Heart right ventricle (tissue), 16 donors: ENCODE measurements around the gene PRKCE. TPM values are rescaled to one million over a fixed set of nuclear protein-coding genes. Genes with fewer than 3 reads are reported as not detected.

Experiments used
- ATAC-seq, 8 donors: fragments of 200-7000 bp; cut with Tn5 transposase; one replicate each; pipeline ENCODE4 v1.9.1; 2020; ENCODE audit warnings: mild to moderate bottlenecking in 8 of 8, moderate library complexity in 8 of 8, moderate number of reproducible peaks in 1 of 8
- DNase-seq, 2 donors: peaks; one replicate each; pipeline ENCODE4 v3.0.0-alpha.2; 2020
- H3K27ac ChIP-seq, 10 donors: fragments of 200-600 bp; sonication (generic) in 2 of 10; one replicate each; pipeline versions ENCODE4 v1.5.0 to v1.8.0; 2020 to 2022; ENCODE audit warnings: mild to moderate bottlenecking in 3 of 10
- H3K27me3 ChIP-seq, 7 donors: fragments of 200-600 bp; one replicate each; pipeline ENCODE4 v1.8.0; 2021 to 2022; ENCODE audit warnings: mild to moderate bottlenecking in 2 of 7
- H3K36me3 ChIP-seq, 9 donors: fragments of 200-600 bp; sonication (generic) in 1 of 9; one replicate each; pipeline versions ENCODE4 v1.5.0 to v1.8.0; 2020 to 2022; ENCODE audit warnings: mild to moderate bottlenecking in 2 of 9
- H3K4me1 ChIP-seq, 9 donors: fragments of 200-600 bp; sonication (generic) in 1 of 9; one replicate each; pipeline versions ENCODE4 v1.5.0 to v1.8.0; 2020 to 2022; ENCODE audit warnings: mild to moderate bottlenecking in 4 of 9
- H3K4me3 ChIP-seq, 10 donors: fragments of 200-600 bp; sonication (generic) in 2 of 10; one replicate each; pipeline versions ENCODE4 v1.5.0 to v1.8.0; 2020 to 2022; ENCODE audit warnings: mild to moderate bottlenecking in 7 of 10, moderate library complexity in 2 of 10
- H3K9me3 ChIP-seq, 11 donors: fragments of 200-600 bp in 10 of 11; sonication (generic) in 2 of 11; one replicate each; pipeline versions ENCODE4 v1.5.0 to v1.8.0; 2013 to 2022; ENCODE audit warnings: mild to moderate bottlenecking in 2 of 11, control low read depth in 1 of 11, moderate library complexity in 1 of 11
- CTCF ChIP-seq, 9 donors: fragments of 200-600 bp; sonication (generic) in 2 of 9; IDR thresholded peaks; one replicate each; pipeline versions ENCODE4 v1.5.0 to v1.8.0; 2021 to 2022; ENCODE audit warnings: antibody characterized with exemption in 9 of 9, mild to moderate bottlenecking in 5 of 9, moderate library complexity in 1 of 9
- WGBS, 2 donors: extraction: QIAGEN DNeasy Blood & Tissue Kit; methylation state at CpG; one replicate each; pipeline ENCODE4 v1.1.7; 2013; ENCODE audit warnings: inconsistent platforms in 1 of 2; 5-methylcytosine and 5-hydroxymethylcytosine counted together
- intact Hi-C, 10 donors: fragments of 100-400 bp; cut with DNase I; formaldehyde crosslinking; loops; one replicate each; pipeline versions ENCODE4 v1.11.1 to v1.14.2; 2022
- polyA plus RNA-seq, 2 donors: library from polyadenylated mRNA; stranded (reverse); fragments of 200-250 nt; gene quantifications; one replicate each; pipeline ENCODE4 v1.2.3, GENCODE V29; 2013
- total RNA-seq, 10 donors: library from RNA; stranded (reverse); fragmentation: NEBNext Ultra II Directional in 3 of 10; extraction: Animal tissue kit (Norgen Biotek cat#: 25700) in 3 of 10; gene quantifications; one replicate each; pipeline versions ENCODE4 v1.2.1 to v1.2.4, GENCODE V29; 2021 to 2023
- donor health status: Arrhythmogenic right ventricular cardiomyopathy.
- donor health status: ischemic (EF 13 %, LVEDD 7.1; RV severe dilation, severe dysfunction).
- donor health status: healthy with polysubstance abuse.
- donor health status: DM: no; HTN: yes; CAD: no.
- donor health status: DM: no; HTN: no; CAD: no.
- donor health status: ischemic (EF 25% LVEDD 6.9; RV normal size, moderate dysfunction).
- donor health status: ischemic (EF 25% LVEDD 5.7; RV mildly dilated, moderate dysfunction).
- donor health status: healthy.
- donor health status: DM: yes; HTN: yes; CAD: no.
- donor health status: Ischemic cardiomyopathy.
- donor health status: ischemic (EF 35%, LVEDD 5.7; RV mildly dilated, moderate dysfunction).
- donor health status: nonischemic (EF 11% LVEDD 7.7; RV severe dilation, severe dysfunction).
- donor health status: DM: yes; HTN: yes; CAD: no.
- donor health status: PGD.
- donor health status: ischemic (EF 29% LVEDD 5.4; RV normal size, mild dysfunction).
- donor health status: nonischemic (EF 23%, LVEDD 6.1; RV moderate dilation, normal function).

Gene PRKCE
- total and polyA plus RNA-seq, 12 donors: 3.7 to 22.7 (median 16.7) TPM

GRCh38 chr2:45930396-45930792 is 278.9 kb downstream of the PRKCE start:
- Histone ChIP-seq H3K4me1 (peaks cover 5 to 48% (median 29%) of the 10 kb centered on the region in 9 donors), H3K9me3 (no peaks in the 10 kb centered on the region), H3K27ac (peak overlapping the region in 9 of 10 donors; percentile 2 to 86 (median 81)), H3K36me3 (no peaks in the 10 kb centered on the region), H3K4me3 (no peak overlapping the region), H3K27me3 (no peaks in the 10 kb centered on the region)
- no peak for DNase-seq
- TF ChIP-seq CTCF (IDR thresholded peaks at IDR 0.05): no peak
- peak in 1 of 8 donors; percentile 27 for ATAC-seq
- intact Hi-C loops: loop anchor here in 3 of 10 donors (10.0 kb wide), 3 partner anchors 116 to 156 kb away; no protein-coding TSS in a partner anchor
- 88 to 92% methylated on average over 1 of the region's 1 CpG for WGBS, 2 donors

DNA sequence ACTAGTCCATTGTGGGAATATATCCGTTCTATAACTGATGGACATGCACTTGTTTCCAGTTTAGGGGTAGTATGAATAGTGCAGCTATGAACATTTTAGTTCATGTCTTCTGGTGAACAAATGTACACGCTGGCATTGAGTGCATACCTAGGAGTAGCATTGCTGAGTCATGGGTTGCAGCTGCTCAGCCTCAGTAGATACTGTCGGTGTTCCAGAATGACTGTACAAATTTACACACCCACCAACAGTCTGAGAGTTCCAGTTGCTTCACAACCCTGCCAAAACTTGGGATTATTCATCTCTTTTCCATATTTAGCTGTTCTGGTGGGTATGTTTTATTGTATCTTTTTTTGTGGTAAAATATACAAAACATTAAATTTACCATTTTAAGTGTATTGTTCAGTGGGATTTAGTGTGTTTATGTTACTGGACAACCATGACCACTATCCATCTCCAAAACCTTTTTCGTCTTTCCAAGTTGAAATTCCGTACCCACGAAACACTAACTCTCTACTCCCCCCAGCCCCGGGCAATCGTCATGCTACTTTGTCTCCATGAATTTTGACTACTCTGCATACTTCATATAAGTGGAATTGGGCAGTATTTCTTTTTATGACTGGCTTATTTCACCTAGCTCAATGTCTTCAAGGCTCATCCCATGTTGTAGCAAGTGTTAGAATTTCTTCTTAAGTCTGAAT is 281.0 kb downstream of the PRKCE start:
- no peak for TF ChIP-seq CTCF (IDR thresholded peaks at IDR 0.05)
- intact Hi-C loops: loop anchor here in 3 of 10 donors (10.0 kb wide), 3 partner anchors 118 to 158 kb away; no protein-coding TSS in a partner anchor
- H3K27ac ChIP-seq: no peak overlapping the region
- H3K4me1 ChIP-seq: peaks cover 5 to 44% (median 28%) of the 10 kb centered on the region in 9 donors
- no peaks in the 10 kb centered on the region for H3K9me3 ChIP-seq
- ATAC-seq: no peak
- H3K4me3 ChIP-seq: no peak overlapping the region
- H3K27me3 ChIP-seq: no peaks in the 10 kb centered on the region
- 93 to 97% methylated on average over 8 of the region's 8 CpGs for WGBS, 2 donors
- no peaks in the 10 kb centered on the region for H3K36me3 ChIP-seq
- no peak for DNase-seq

GRCh38 chr2:45935791-45936622 is 284.5 kb downstream of the PRKCE start:
- Histone ChIP-seq H3K9me3 (no peaks in the 10 kb centered on the region), H3K4me3 (peak overlapping the region in 1 of 10 donors; percentile 15), H3K4me1 (peaks cover 0 to 34% (median 22%) of the 10 kb centered on the region in 9 donors), H3K36me3 (no peaks in the 10 kb centered on the region), H3K27ac (peak overlapping the region in 7 of 10 donors; percentile 2 to 48 (median 42)), H3K27me3 (no peaks in the 10 kb centered on the region)
- WGBS, 2 donors: 35 to 36% methylated on average over 13 of the region's 13 CpGs
- ATAC-seq (peak; percentile 84 to 96 (median 88)), DNase-seq (peak; percentile 89 to 90)
- intact Hi-C loops: loop anchor here (1.0 to 10.0 kb wide), 11 partner anchors 121 to 294 kb away; no protein-coding TSS in a partner anchor
- TF ChIP-seq CTCF (IDR thresholded peaks at IDR 0.05): peak; percentile 60 to 89 (median 80)

DNA sequence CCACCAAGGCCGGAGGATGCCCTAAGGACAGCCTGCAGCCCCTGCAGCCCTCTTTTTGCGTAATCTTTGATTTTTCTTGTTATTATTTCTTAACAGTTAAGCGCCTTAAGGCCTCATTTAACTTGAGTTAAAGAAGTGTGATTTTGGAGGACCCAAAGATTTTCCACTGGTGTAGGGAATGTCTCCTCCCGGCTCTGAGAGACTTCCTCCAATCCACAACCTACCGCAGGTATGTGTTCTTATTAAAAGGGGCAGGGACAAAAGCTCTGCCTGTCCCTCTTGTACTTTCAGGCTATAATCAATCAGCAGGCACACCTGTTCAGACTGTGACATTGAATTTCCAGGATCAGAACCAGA is 285.1 kb downstream of the PRKCE start:
- intact Hi-C loops: loop anchor here (1.0 to 10.0 kb wide), 11 partner anchors 122 to 294 kb away; no protein-coding TSS in a partner anchor
- Histone ChIP-seq H3K4me3 (no peak overlapping the region), H3K4me1 (peaks cover 0 to 34% (median 22%) of the 10 kb centered on the region in 9 donors), H3K36me3 (no peaks in the 10 kb centered on the region), H3K9me3 (no peaks in the 10 kb centered on the region), H3K27me3 (no peaks in the 10 kb centered on the region), H3K27ac (peak overlapping the region in 1 of 10 donors; percentile 48)
- TF ChIP-seq CTCF (IDR thresholded peaks at IDR 0.05): peak in 2 of 9 donors; percentile 3
- ATAC-seq (no peak), DNase-seq (no peak)
- 50 to 54% methylated on average over 5 of the region's 5 CpGs for WGBS, 2 donors
